Spleen (tissue), 11 donors: ENCODE data around the gene COL4A2. TPM values are rescaled to one million over a fixed set of nuclear protein-coding genes. Genes with fewer than 3 reads are reported as not detected.

Source experiments
- DNase-seq: peaks from one replicate; pipeline ENCODE4 v3.0.0-alpha.2; 2020
- H3K27ac ChIP-seq, 8 donors: fragments of 200-600 bp; sonication (generic) in 7 of 8; 1 replicate in 4 of 8; 2 replicates in 4 of 8; pipeline versions ENCODE4 v1.5.0 to v1.8.0; 2016 to 2021; ENCODE audit warnings: inconsistent platforms in 4 of 8, mild to moderate bottlenecking in 4 of 8, moderate library complexity in 1 of 8
- H3K27me3 ChIP-seq, 7 donors: fragments of 200-600 bp; sonication (generic) in 6 of 7; replicated peaks in 1 of 7; 1 replicate in 4 of 7; 2 replicates in 3 of 7; pipeline versions ENCODE4 v1.5.0 to v1.8.0; 2016 to 2021; ENCODE audit warnings: inconsistent platforms in 3 of 7, mild to moderate bottlenecking in 1 of 7
- H3K36me3 ChIP-seq, 6 donors: fragments of 200-600 bp; sonication (generic) in 5 of 6; 1 replicate in 4 of 6; 2 replicates in 2 of 6; pipeline versions ENCODE4 v1.5.0 to v1.8.0; 2016 to 2021; ENCODE audit warnings: inconsistent platforms in 2 of 6
- H3K4me1 ChIP-seq, 6 donors: fragments of 200-600 bp; sonication (generic) in 5 of 6; 1 replicate in 3 of 6; 2 replicates in 3 of 6; pipeline versions ENCODE4 v1.5.0 to v1.8.0; 2016 to 2021; ENCODE audit warnings: inconsistent platforms in 3 of 6
- H3K4me3 ChIP-seq, 8 donors: fragments of 200-600 bp; sonication (generic) in 7 of 8; 1 replicate in 4 of 8; 2 replicates in 4 of 8; pipeline versions ENCODE4 v1.5.0 to v1.8.0; 2016 to 2021; ENCODE audit warnings: inconsistent platforms in 4 of 8, mild to moderate bottlenecking in 4 of 8, moderate library complexity in 2 of 8
- H3K9me3 ChIP-seq, 8 donors: fragments of 200-600 bp; sonication (generic) in 7 of 8; 1 replicate in 4 of 8; 2 replicates in 4 of 8; pipeline versions ENCODE4 v1.5.0 to v1.8.0; 2016 to 2021; ENCODE audit warnings: inconsistent platforms in 4 of 8
- POLR2A ChIP-seq, 3 donors: fragments of 450-650 bp; IDR thresholded peaks; one replicate each; pipeline ENCODE4 v1.5.1; 2017; ENCODE audit warnings: antibody characterized with exemption in 3 of 3, mild to moderate bottlenecking in 1 of 3
- POLR2AphosphoS5 ChIP-seq, 3 donors: sonication (generic); formaldehyde crosslinking; IDR thresholded peaks; one replicate each; pipeline ENCODE4 v1.5.1; 2017; ENCODE audit warnings: antibody characterized with exemption in 3 of 3
- WGBS, 5 donors: extraction: QIAGEN DNeasy Blood & Tissue Kit in 3 of 5; methylation state at CpG; one replicate each; pipeline versions ENCODE4 v1.1.5 to v1.1.7; 2013 to 2018; 5-methylcytosine and 5-hydroxymethylcytosine counted together
- intact Hi-C: fragments of 100-400 bp; cut with DNase I; formaldehyde crosslinking; loops from one replicate; pipeline ENCODE4 v1.15.0; 2023; ENCODE audit warnings: low total_unique reads
- polyA plus RNA-seq, 3 donors: library from polyadenylated mRNA; stranded (reverse); fragments of 200-250 nt; gene quantifications; one replicate each; pipeline ENCODE4 v1.2.1, GENCODE V29; 2013
- total RNA-seq, 7 donors: library from RNA; depleted of rRNA in 3 of 7; stranded (reverse); fragments of >200 nt in 3 of 7; fragmentation: NEBNext Ultra II Directional in 4 of 7; extraction: Animal tissue kit (Norgen Biotek cat#: 25700) in 4 of 7; gene quantifications; one replicate each; pipeline versions ENCODE4 v1.1.0 to v1.2.1, GENCODE V29; 2016 to 2021
- TF ChIP-seq, protein P1 (sequence below), 11 experiments: fragments of 200-600 bp in 7 of 11; fragments of 450-650 bp in 4 of 11; sonication (generic) in 4 of 11; IDR thresholded peaks in 8 of 11; conservative IDR thresholded peaks in 3 of 11; 1 replicate in 7 of 11; 2 replicates in 4 of 11; pipeline versions ENCODE4 v1.4.0 to v1.8.0; 2016 to 2021; ENCODE audit warnings: antibody characterized with exemption in 11 of 11, inconsistent platforms in 4 of 11, mild to moderate bottlenecking in 1 of 11
- donor health status: healthy with polysubstance abuse.
- donor health status: DM: no; HTN: no; CAD: no; lungs with moderate emphysema.
- donor health status: DM: no; HTN: no; CAD: no.
- donor health status: Bipolar disorder and iron deficiency.
- donor health status: healthy.
- donor health status: DM: no; HTN: no; CAD: no.
- donor health status: DM: yes; HTN: yes; CAD: no.

COL4A2 gene
- total and polyA plus RNA-seq, 10 donors = 52.6 to 712 (median 337) TPM

GRCh38 chr13:110284779-110285484 lies 22.2 kb upstream of the COL4A2 start:
- H3K4me3 ChIP-seq = no peak overlapping the region
- WGBS, 5 donors = 76 to 91% (median 83%) methylated on average over 11 of the region's 11 CpGs
- DNase-seq = no peak
- peaks cover 0 to 12% (median 0%) of the 10 kb centered on the region in 6 donors for H3K36me3 ChIP-seq
- peak overlapping the region in 2 of 8 donors; percentile 3 to 42 for H3K27ac ChIP-seq
- TF ChIP-seq, protein P1, sequence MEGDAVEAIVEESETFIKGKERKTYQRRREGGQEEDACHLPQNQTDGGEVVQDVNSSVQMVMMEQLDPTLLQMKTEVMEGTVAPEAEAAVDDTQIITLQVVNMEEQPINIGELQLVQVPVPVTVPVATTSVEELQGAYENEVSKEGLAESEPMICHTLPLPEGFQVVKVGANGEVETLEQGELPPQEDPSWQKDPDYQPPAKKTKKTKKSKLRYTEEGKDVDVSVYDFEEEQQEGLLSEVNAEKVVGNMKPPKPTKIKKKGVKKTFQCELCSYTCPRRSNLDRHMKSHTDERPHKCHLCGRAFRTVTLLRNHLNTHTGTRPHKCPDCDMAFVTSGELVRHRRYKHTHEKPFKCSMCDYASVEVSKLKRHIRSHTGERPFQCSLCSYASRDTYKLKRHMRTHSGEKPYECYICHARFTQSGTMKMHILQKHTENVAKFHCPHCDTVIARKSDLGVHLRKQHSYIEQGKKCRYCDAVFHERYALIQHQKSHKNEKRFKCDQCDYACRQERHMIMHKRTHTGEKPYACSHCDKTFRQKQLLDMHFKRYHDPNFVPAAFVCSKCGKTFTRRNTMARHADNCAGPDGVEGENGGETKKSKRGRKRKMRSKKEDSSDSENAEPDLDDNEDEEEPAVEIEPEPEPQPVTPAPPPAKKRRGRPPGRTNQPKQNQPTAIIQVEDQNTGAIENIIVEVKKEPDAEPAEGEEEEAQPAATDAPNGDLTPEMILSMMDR (IDR thresholded peaks at IDR 0.05 in 8 of 11, conservative IDR thresholded peaks at IDR 0.05 in 3 of 11) = no peak
- TF ChIP-seq POLR2A (IDR thresholded peaks at IDR 0.05) (no peak), POLR2AphosphoS5 (IDR thresholded peaks at IDR 0.05) (peak in 1 of 3 donors; percentile 10)
- peaks cover 0 to 53% (median 19%) of the 10 kb centered on the region in 6 donors for H3K4me1 ChIP-seq
- H3K9me3 ChIP-seq = no peaks in the 10 kb centered on the region
- intact Hi-C loops = no loop called here
- no peaks in the 10 kb centered on the region for H3K27me3 ChIP-seq

GRCh38 chr13:110285991-110286832 lies 20.9 kb upstream of the COL4A2 start:
- 73 to 88% (median 77%) methylated on average over 14 of the region's 14 CpGs for WGBS, 5 donors
- no peak overlapping the region for H3K4me3 ChIP-seq
- peak overlapping the region in 7 of 8 donors; percentile 30 to 72 (median 59) for H3K27ac ChIP-seq
- no peaks in the 10 kb centered on the region for H3K9me3 ChIP-seq
- H3K27me3 ChIP-seq = no peaks in the 10 kb centered on the region
- intact Hi-C loops = no loop called here
- TF ChIP-seq POLR2A (IDR thresholded peaks at IDR 0.05) (no peak), POLR2AphosphoS5 (IDR thresholded peaks at IDR 0.05) (peak in 2 of 3 donors; percentile 15 to 27)
- no peak for DNase-seq
- peaks cover 0 to 12% (median 0%) of the 10 kb centered on the region in 6 donors for H3K36me3 ChIP-seq
- H3K4me1 ChIP-seq = peaks cover 0 to 51% (median 22%) of the 10 kb centered on the region in 6 donors

- DNase-seq = no peak
- TF ChIP-seq POLR2AphosphoS5 (IDR thresholded peaks at IDR 0.05) = peak in 2 of 3 donors; percentile 8 to 48
- TF ChIP-seq, protein P1 (IDR thresholded peaks at IDR 0.05 in 8 of 11, conservative IDR thresholded peaks at IDR 0.05 in 3 of 11) = no peak
- peak overlapping the region in 7 of 8 donors; percentile 31 to 72 (median 59) for H3K27ac ChIP-seq
- H3K9me3 ChIP-seq = no peaks in the 10 kb centered on the region
- WGBS, 5 donors = 50 to 69% (median 58%) methylated on average over 21 of the region's 21 CpGs
- peaks cover 4 to 51% (median 24%) of the 10 kb centered on the region in 6 donors for H3K4me1 ChIP-seq
- H3K36me3 ChIP-seq = peaks cover 0 to 12% (median 0%) of the 10 kb centered on the region in 6 donors
- no peak overlapping the region for H3K4me3 ChIP-seq
- intact Hi-C loops = no loop called here
- H3K27me3 ChIP-seq = no peaks in the 10 kb centered on the region
Measured at GRCh38 chr13:110286833-110287819, 20.0 kb upstream of the COL4A2 start.

- H3K4me3 ChIP-seq = no peak overlapping the region
- H3K9me3 ChIP-seq = no peaks in the 10 kb centered on the region
- H3K4me1 ChIP-seq = peaks cover 17 to 63% (median 36%) of the 10 kb centered on the region in 6 donors
- H3K27ac ChIP-seq = no peak overlapping the region
- 82 to 90% (median 85%) methylated on average over 5 to 9 of the region's 9 CpGs for WGBS, 5 donors
- TF ChIP-seq POLR2A (IDR thresholded peaks at IDR 0.05) = no peak
- TF ChIP-seq, protein P1 (IDR thresholded peaks at IDR 0.05 in 8 of 11, conservative IDR thresholded peaks at IDR 0.05 in 3 of 11) = no peak
- peaks cover 0 to 12% (median 0%) of the 10 kb centered on the region in 6 donors for H3K36me3 ChIP-seq
- intact Hi-C loops = no loop called here
- H3K27me3 ChIP-seq = no peaks in the 10 kb centered on the region
- DNase-seq = no peak
Measured at GRCh38 chr13:110289174-110289573, 17.9 kb upstream of the COL4A2 start.
